Osteoblast (primary cell): ENCODE measurements around the gene PRKAR2B. TPM values are rescaled to one million over a fixed set of nuclear protein-coding genes. Genes with fewer than 3 reads are reported as not detected.
A peak's percentile ranks its signal among the peaks of the same experiment; 100 is the strongest.

Experiments
- DNase-seq: peaks from one replicate; pipeline ENCODE4 v3.0.0; 2011; ENCODE audit warnings: low spot score, mixed read lengths; ENCODE audit not compliant: insufficient read length; ENCODE audit errors: missing footprints
- H2AFZ ChIP-seq: 2 replicates; pipeline ENCODE4 v1.6.0; 2011; ENCODE audit warnings: mild to moderate bottlenecking, low read length
- H3K27ac ChIP-seq: 2 replicates; pipeline ENCODE4 v1.5.1; 2011; ENCODE audit warnings: mild to moderate bottlenecking, low read depth, low read length, moderate library complexity
- H3K27me3 ChIP-seq: 2 replicates; pipeline ENCODE4 v1.6.0; 2012; ENCODE audit warnings: mild to moderate bottlenecking, control low read depth, inconsistent platforms, low read length, moderate library complexity; ENCODE audit not compliant: insufficient read depth
- H3K36me3 ChIP-seq: 2 replicates; pipeline ENCODE4 v1.5.1; 2011; ENCODE audit warnings: mild to moderate bottlenecking, low read length, control low read depth, moderate library complexity; ENCODE audit not compliant: insufficient read depth
- H3K4me1 ChIP-seq: 2 replicates; pipeline ENCODE4 v1.5.1; 2011; ENCODE audit warnings: mild to moderate bottlenecking, low read length, control low read depth, moderate library complexity; ENCODE audit not compliant: insufficient read depth
- H3K4me2 ChIP-seq: 2 replicates; pipeline ENCODE4 v1.6.0; 2011; ENCODE audit warnings: mild to moderate bottlenecking, low read length; ENCODE audit not compliant: insufficient read depth
- H3K4me3 ChIP-seq: fragments of 200-600 bp; sonication (generic); 3 replicates; pipeline ENCODE4 v1.5.1; 2012; ENCODE audit warnings: mild to moderate bottlenecking, low read length, inconsistent platforms; ENCODE audit not compliant: insufficient read depth
- H3K79me2 ChIP-seq: 2 replicates; pipeline ENCODE4 v1.6.0; 2012; ENCODE audit warnings: mild to moderate bottlenecking, low read length, control low read depth, inconsistent platforms; ENCODE audit not compliant: insufficient read depth
- H3K9me3 ChIP-seq: 2 replicates; pipeline ENCODE4 v1.5.1; 2011; ENCODE audit warnings: low read depth, low read length, control low read depth
- H4K20me1 ChIP-seq: 2 replicates; pipeline ENCODE4 v1.6.0; 2012; ENCODE audit warnings: mild to moderate bottlenecking, low read length, control low read depth; ENCODE audit not compliant: insufficient read depth
- CTCF ChIP-seq: IDR thresholded peaks from 2 replicates; pipeline ENCODE4 v1.5.1; 2011; ENCODE audit warnings: mild to moderate bottlenecking, low read depth, low read length, moderate library complexity; ENCODE audit errors: extremely low read depth
- total RNA-seq: library from RNA; depleted of rRNA; stranded (reverse); fragments of >200 nt; gene quantifications from 2 replicates; pipeline ENCODE4 v1.2.3, GENCODE V29; 2012

Gene PRKAR2B
- total RNA-seq, 1 donor, result 2.5 TPM

GRCh38 chr7:107179326-107180164, 135.0 kb downstream of the PRKAR2B start:
- no peak overlapping the region for H3K4me3 ChIP-seq
- H2AFZ ChIP-seq, result no peak overlapping the region
- peaks cover 30% of the 10 kb centered on the region for H4K20me1 ChIP-seq
- no peak overlapping the region for H3K4me2 ChIP-seq
- peak overlapping the region; percentile 25 for H3K27ac ChIP-seq
- H3K9me3 ChIP-seq, result no peaks in the 10 kb centered on the region
- peaks cover 5% of the 10 kb centered on the region for H3K36me3 ChIP-seq
- peaks cover 55% of the 10 kb centered on the region for H3K79me2 ChIP-seq
- peaks cover 15% of the 10 kb centered on the region for H3K4me1 ChIP-seq
- no peak for TF ChIP-seq CTCF
- DNase-seq, result peak; percentile 13
- no peaks in the 10 kb centered on the region for H3K27me3 ChIP-seq

DNA sequence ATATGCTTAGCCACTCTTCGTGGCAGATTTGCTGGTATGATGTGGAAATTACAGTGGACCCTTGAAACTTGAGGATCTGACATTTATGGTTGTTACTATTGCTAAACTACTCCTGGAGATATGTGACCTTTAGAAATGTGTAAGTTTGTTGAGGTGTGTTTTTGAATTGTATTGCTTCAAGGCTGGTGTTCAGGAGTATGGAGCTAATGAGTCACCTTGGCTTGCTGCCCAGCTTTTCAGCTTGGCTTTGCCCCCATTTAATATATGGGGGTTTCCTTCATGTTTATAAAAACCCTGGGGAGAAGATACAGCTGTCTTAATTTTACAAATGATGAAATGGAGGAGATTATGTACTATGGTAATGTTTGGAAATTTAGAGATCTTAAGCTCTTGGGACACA, 135.9 kb downstream of the PRKAR2B start:
- Histone ChIP-seq H2AFZ (no peak overlapping the region), H3K79me2 (peaks cover 47% of the 10 kb centered on the region), H3K4me2 (no peak overlapping the region), H3K27ac (no peak overlapping the region), H3K36me3 (peaks cover 5% of the 10 kb centered on the region), H4K20me1 (peaks cover 28% of the 10 kb centered on the region), H3K9me3 (no peaks in the 10 kb centered on the region), H3K4me3 (no peak overlapping the region), H3K4me1 (peaks cover 15% of the 10 kb centered on the region), H3K27me3 (no peaks in the 10 kb centered on the region)
- TF ChIP-seq CTCF, result no peak
- peak; percentile 65 for DNase-seq

DNA sequence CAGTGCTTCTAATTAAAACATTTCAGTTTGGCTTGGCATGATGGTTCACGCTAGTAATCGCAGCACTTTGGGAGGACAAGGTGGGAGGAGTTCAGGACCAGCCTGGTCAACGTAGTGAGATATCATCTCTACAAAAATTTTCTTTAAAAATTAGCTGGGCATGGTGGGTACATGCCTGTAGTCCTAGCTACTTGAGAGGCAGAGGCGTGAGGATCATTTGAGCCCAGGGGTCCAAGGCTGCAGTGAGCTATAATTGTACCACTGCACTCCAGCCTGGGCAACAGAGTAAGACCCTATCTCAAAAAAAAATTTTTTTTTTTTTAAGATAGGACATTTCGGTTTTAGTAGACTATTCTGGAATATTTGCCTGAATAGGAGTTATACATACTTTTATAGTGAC, 136.7 kb downstream of the PRKAR2B start:
- Histone ChIP-seq H3K4me3 (no peak overlapping the region), H3K9me3 (no peaks in the 10 kb centered on the region), H2AFZ (no peak overlapping the region), H3K36me3 (peaks cover 12% of the 10 kb centered on the region), H3K4me2 (no peak overlapping the region), H4K20me1 (peaks cover 26% of the 10 kb centered on the region), H3K4me1 (peaks cover 15% of the 10 kb centered on the region), H3K27me3 (no peaks in the 10 kb centered on the region), H3K79me2 (peaks cover 42% of the 10 kb centered on the region), H3K27ac (no peak overlapping the region)
- TF ChIP-seq CTCF, result no peak
- no peak for DNase-seq

DNA sequence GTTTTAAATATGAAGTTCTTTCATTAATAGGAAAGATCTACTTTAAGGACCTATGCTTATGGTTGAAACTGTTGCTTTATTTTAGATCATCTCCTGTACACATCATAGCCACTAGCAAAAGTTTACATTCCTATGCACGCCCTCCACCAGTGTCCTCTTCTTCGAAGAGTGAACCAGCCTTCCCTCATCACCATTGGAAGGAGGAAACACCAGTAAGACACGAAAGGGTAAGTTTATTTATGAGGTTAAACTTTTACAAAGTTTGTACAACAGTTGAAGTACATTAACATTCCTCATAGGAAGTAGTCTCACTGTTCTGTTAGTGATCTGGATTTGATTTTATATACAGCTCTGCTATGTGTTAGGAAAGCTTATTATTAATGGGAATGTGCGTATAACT, 141.2 kb downstream of the PRKAR2B start:
- Histone ChIP-seq H3K4me2 (no peak overlapping the region), H3K79me2 (peaks cover 8% of the 10 kb centered on the region), H4K20me1 (peaks cover 5% of the 10 kb centered on the region), H3K4me3 (no peak overlapping the region), H3K27ac (no peak overlapping the region), H3K4me1 (peaks cover 3% of the 10 kb centered on the region), H3K36me3 (peaks cover 47% of the 10 kb centered on the region), H2AFZ (no peak overlapping the region), H3K9me3 (no peaks in the 10 kb centered on the region), H3K27me3 (no peaks in the 10 kb centered on the region)
- no peak for DNase-seq
- no peak for TF ChIP-seq CTCF
